Measurements from ENCODE around the gene CHST9.

DNA sequence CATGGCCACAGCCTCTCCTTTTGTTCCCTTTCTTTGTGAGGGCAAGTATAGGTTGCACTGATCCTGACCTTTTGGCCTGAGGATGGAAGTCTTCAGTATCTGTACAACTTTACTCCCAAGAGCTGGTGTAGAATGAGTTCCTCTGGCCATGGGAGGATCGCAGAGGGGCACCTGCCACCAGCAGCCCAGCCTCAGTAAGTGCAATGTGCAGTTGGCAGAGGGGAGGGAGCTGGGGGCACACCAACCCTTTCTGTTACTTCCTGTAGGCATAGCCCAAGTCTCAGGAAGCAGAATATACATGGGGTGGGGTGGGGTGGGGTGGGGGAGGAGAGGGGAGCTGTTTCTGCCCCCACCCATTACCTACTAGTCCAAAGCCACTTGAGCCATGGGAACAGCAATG lies 254.5 kb downstream of the CHST9 start:
- TF ChIP-seq, protein P1, sequence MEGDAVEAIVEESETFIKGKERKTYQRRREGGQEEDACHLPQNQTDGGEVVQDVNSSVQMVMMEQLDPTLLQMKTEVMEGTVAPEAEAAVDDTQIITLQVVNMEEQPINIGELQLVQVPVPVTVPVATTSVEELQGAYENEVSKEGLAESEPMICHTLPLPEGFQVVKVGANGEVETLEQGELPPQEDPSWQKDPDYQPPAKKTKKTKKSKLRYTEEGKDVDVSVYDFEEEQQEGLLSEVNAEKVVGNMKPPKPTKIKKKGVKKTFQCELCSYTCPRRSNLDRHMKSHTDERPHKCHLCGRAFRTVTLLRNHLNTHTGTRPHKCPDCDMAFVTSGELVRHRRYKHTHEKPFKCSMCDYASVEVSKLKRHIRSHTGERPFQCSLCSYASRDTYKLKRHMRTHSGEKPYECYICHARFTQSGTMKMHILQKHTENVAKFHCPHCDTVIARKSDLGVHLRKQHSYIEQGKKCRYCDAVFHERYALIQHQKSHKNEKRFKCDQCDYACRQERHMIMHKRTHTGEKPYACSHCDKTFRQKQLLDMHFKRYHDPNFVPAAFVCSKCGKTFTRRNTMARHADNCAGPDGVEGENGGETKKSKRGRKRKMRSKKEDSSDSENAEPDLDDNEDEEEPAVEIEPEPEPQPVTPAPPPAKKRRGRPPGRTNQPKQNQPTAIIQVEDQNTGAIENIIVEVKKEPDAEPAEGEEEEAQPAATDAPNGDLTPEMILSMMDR (IDR thresholded peaks at IDR 0.05): no peak
- no peak for TF ChIP-seq POLR2A (IDR thresholded peaks at IDR 0.05)

All from adrenal gland (tissue), 5 donors.